ENCODE measurements around the gene RAPGEF3.

Gene RAPGEF3

DNA sequence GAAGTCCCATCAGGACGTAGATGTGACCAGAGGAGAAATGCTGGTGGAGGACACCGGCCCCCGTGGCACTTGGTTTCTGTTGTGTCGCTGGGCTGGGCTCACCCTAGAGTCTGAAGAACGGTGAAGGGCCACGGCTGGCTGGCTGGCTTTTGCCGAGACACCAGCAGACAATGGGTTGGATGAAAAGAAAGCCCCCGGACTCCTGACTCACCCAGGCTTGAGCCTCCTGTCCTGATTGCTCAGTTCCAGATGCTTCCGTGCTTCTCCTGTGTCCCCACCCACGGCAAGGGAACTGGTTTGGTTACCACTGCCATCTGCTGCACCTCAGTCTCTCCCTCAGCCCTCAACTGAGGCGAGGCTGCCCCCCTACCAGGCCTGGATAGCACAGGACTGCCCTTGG, 23.0 kb downstream of the RAPGEF3 start:
- H3K4me3 ChIP-seq (ENCODE audit: low read length): no peak overlapping the region

DNA sequence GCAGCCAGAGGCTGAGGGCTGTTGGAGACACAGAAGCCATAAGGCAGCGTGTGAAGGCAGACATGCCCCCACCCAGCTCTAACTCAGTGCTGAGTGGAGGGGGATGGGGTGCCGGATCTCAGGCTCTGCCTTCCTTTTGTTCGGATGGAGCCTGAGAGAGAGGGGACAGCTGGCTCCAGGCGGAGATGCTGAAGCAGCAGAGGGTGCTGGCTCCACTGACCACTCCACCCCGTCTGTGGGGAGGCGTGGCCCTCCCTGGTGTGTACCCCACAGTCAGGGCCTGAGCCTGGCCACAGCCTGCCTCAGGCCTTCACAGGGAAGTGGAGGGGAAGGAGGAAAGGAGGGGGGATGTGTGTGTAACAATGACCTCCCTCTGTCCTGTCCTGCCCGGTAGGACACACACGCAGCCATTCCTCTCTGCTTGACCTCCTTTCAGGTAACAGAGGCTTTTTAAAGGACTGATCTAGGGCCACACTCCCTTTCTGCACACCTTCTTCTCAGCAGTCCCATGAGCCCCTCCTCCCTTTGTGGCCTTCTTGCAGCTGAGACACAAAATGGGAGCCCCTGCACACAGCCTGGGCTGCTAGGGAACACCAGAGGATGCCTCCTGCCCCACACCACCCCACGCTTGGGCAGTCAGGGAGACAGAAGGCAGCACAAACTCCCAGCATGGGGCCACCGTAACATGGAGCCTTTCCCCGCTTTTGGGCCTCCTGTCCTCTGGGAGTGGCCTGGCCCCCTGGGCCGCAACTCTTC, 23.8 kb downstream of the RAPGEF3 start:
- no peak for DNase-seq (ENCODE audit: low read depth)
- H3K4me3 ChIP-seq (ENCODE audit: low read length): no peak overlapping the region
- TF ChIP-seq, protein P1, sequence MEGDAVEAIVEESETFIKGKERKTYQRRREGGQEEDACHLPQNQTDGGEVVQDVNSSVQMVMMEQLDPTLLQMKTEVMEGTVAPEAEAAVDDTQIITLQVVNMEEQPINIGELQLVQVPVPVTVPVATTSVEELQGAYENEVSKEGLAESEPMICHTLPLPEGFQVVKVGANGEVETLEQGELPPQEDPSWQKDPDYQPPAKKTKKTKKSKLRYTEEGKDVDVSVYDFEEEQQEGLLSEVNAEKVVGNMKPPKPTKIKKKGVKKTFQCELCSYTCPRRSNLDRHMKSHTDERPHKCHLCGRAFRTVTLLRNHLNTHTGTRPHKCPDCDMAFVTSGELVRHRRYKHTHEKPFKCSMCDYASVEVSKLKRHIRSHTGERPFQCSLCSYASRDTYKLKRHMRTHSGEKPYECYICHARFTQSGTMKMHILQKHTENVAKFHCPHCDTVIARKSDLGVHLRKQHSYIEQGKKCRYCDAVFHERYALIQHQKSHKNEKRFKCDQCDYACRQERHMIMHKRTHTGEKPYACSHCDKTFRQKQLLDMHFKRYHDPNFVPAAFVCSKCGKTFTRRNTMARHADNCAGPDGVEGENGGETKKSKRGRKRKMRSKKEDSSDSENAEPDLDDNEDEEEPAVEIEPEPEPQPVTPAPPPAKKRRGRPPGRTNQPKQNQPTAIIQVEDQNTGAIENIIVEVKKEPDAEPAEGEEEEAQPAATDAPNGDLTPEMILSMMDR (conservative IDR thresholded peaks at IDR 0.05; ENCODE audit: low read depth, low read length): no peak

More for the DNA sequence above, 23.0 kb downstream of the RAPGEF3 start:
- DNase-seq (ENCODE audit: low read depth): no peak
- TF ChIP-seq, protein P1 (conservative IDR thresholded peaks at IDR 0.05; ENCODE audit: low read depth, low read length): no peak

DNA sequence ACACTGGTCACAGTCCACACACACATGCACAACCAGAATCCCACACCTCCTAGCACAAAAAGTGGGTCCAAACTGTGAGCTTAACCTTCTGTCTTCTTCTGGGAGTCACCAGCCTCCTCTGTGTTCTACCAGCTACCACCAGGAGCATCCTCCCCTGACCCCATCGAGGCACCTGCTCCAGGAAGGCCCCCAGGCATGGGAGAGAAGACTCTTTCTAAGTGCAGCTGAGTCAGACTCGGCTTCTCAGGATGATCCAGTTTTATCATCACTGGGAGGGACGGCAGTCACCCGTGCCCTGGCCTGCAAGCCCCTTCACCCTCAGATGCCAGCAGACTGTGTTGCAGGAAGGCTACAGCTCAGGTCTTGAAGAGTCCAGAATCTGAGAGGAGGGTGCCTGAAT, 25.5 kb downstream of the RAPGEF3 start:
- DNase-seq (ENCODE audit: low read depth): no peak
- TF ChIP-seq, protein P1 (conservative IDR thresholded peaks at IDR 0.05; ENCODE audit: low read depth, low read length): no peak
- H3K4me3 ChIP-seq (ENCODE audit: low read length): no peak overlapping the region

- TF ChIP-seq, protein P1 (conservative IDR thresholded peaks at IDR 0.05; ENCODE audit: low read depth, low read length): no peak
- no peak overlapping the region for H3K4me3 ChIP-seq (ENCODE audit: low read length)
- no peak for DNase-seq (ENCODE audit: low read depth)
These were observed 26.2 kb downstream of the RAPGEF3 start for GRCh38 chr12:47732504-47732903.

DNA sequence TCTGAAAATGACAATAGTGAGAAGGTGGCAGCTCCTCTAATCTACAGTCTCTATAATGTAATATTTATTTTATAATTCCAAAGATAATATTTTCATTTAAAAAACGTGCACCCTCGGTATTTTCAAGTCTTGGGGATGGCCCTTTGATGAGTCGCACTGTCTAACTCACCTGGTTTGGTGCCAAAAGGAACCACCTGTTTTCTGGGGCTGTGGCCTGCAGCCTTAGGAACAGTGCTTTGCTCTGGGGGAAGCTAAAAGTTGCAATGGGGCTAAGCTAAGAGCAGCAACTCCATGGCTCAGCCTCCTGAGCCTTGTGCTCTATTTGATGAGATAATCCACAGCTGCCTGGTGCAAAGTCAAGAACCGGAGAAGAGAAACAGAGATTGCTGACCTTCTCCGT, 27.0 kb downstream of the RAPGEF3 start:
- H3K4me3 ChIP-seq (ENCODE audit: low read length): no peak overlapping the region
- no peak for DNase-seq (ENCODE audit: low read depth)
- TF ChIP-seq, protein P1 (conservative IDR thresholded peaks at IDR 0.05; ENCODE audit: low read depth, low read length): no peak

DNA sequence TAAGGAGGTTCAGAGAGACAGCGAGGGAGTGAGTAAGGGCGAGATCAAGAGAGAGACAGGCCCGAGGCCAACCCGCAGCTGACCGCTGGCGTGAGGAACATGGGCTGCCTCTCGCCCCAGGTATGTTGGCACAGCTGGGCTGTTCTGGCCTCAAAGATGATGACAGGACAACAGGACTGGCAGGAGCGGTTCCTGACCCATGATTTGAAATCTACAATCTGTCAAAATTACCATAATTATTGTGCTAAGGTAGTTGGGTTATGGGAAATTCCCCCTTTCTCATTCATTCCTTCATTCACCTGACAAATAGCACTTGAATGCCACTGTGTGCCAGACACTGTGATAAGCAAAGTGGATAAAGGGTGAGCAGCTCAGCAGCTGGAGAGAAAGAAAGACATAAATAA, 28.3 kb downstream of the RAPGEF3 start:
- no peak overlapping the region for H3K4me3 ChIP-seq (ENCODE audit: low read length)
- TF ChIP-seq, protein P1 (conservative IDR thresholded peaks at IDR 0.05; ENCODE audit: low read depth, low read length): no peak
- DNase-seq (ENCODE audit: low read depth): no peak

DNA sequence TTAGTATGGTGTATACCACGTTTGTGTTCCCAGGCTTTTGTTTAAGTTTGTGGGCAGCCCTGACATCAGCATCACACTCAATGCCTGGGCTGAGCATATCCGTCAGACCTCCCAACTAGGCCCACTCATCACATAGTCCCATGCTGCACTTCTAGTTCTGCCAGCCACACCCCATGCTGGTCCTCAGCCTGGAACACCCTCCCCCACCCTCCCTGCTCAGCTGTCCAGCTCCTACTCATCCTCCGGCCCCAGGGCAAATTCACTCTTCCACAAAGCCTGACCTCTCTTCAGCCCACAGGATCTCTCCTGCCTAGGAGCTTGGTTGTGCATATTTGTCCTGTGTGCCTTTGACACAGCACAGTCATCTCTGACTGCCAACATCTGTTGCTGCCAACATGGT, 29.4 kb downstream of the RAPGEF3 start:
- H3K4me3 ChIP-seq (ENCODE audit: low read length): no peak overlapping the region

More for the DNA sequence above, 29.4 kb downstream of the RAPGEF3 start:
- no peak for DNase-seq (ENCODE audit: low read depth)
- TF ChIP-seq, protein P1 (conservative IDR thresholded peaks at IDR 0.05; ENCODE audit: low read depth, low read length): no peak

Measured in retinal pigment epithelial cell (primary cell).